Activated CD4-positive, alpha-beta T cell treated with anti-CD3 and anti-CD28 coated beads, Interleukin-2, amount 10 ng/mL, durations not matched to agents 24 days and 14 days (primary cell): ENCODE data around the gene CFH. TPM values are rescaled to one million over a fixed set of nuclear protein-coding genes. Genes with fewer than 3 reads are reported as not detected.
"Not testable (repeated sequence)": the region's sequence is repeated elsewhere in the genome, so short reads cannot be mapped to it uniquely, and the experiment has no call there.

Source experiments
- DNase-seq: peaks from one replicate; pipeline ENCODE4 v3.0.0; 2022
- H3K27ac Mint-ChIP-seq: one replicate; pipeline ENCODE4 v1.8.0; 2022; ENCODE audit warnings: mild to moderate bottlenecking, mixed read lengths
- H3K27me3 Mint-ChIP-seq: one replicate; pipeline ENCODE4 v1.8.0; 2022; ENCODE audit warnings: mixed read lengths
- H3K36me3 Mint-ChIP-seq: one replicate; pipeline ENCODE4 v1.8.0; 2022; ENCODE audit warnings: low read depth, mild to moderate bottlenecking, mixed read lengths
- H3K4me1 Mint-ChIP-seq: one replicate; pipeline ENCODE4 v1.8.0; 2021; ENCODE audit warnings: mixed read lengths
- H3K4me3 Mint-ChIP-seq: one replicate; pipeline ENCODE4 v1.8.0; 2022; ENCODE audit warnings: mild to moderate bottlenecking, moderate library complexity, mixed read lengths
- H3K9me3 Mint-ChIP-seq: one replicate; pipeline ENCODE4 v1.8.0; 2021; ENCODE audit warnings: mixed read lengths
- intact Hi-C: fragments of 100-400 bp; cut with micrococcal nuclease; formaldehyde crosslinking; loops from one replicate; pipeline ENCODE4 v1.15.1; 2023
- total RNA-seq: library from RNA; stranded (reverse); gene quantifications from 2 replicates; pipeline ENCODE4 v1.2.3, GENCODE V29; 2022

CFH gene
- 0.16 and 0.17 TPM in 2 replicates for total RNA-seq

- Mint-ChIP-seq H3K27ac (no peak within 1 kb of the TSS), H3K4me3 (peak within 1 kb of the TSS; percentile 74), H3K9me3 (no peaks in the 10 kb centered on the region), H3K4me1 (peaks cover 8% of the 10 kb centered on the region), H3K36me3 (no peaks in the 10 kb centered on the region), H3K27me3 (peaks cover 4% of the 10 kb centered on the region)
- peak; percentile 63 for DNase-seq
- intact Hi-C loops = no loop called here
These were observed at the start of gene CFH for GRCh38 chr1:196651637-196652215. CFH (plus strand) TSS chr1:196652043; CDS start chr1:196652118, 75 bp downstream.

GRCh38 chr1:196603651-196604050 lies 48.2 kb upstream of the CFH start:
- Mint-ChIP-seq H3K9me3 (no peaks in the 10 kb centered on the region), H3K27me3 (peaks cover 20% of the 10 kb centered on the region), H3K36me3 (no peaks in the 10 kb centered on the region), H3K4me3 (no peak overlapping the region), H3K27ac (no peak overlapping the region), H3K4me1 (peaks cover 4% of the 10 kb centered on the region)
- no peak for DNase-seq
- intact Hi-C loops = no loop called here

GRCh38 chr1:196607981-196608380 lies 43.9 kb upstream of the CFH start:
- no peak for DNase-seq
- H3K27me3 Mint-ChIP-seq = peaks cover 37% of the 10 kb centered on the region
- H3K36me3 Mint-ChIP-seq = no peaks in the 10 kb centered on the region
- no peak overlapping the region for H3K27ac Mint-ChIP-seq
- H3K9me3 Mint-ChIP-seq = no peaks in the 10 kb centered on the region
- H3K4me1 Mint-ChIP-seq = peaks cover 4% of the 10 kb centered on the region
- peak overlapping the region; percentile 3 for H3K4me3 Mint-ChIP-seq
- intact Hi-C loops = no loop called here

- Mint-ChIP-seq H3K4me3 (peak within 1 kb of the TSS; percentile 3), H3K27ac (no peak within 1 kb of the TSS), H3K9me3 (no peaks in the 10 kb centered on the region), H3K27me3 (peaks cover 38% of the 10 kb centered on the region), H3K36me3 (no peaks in the 10 kb centered on the region), H3K4me1 (peaks cover 4% of the 10 kb centered on the region)
- no peak for DNase-seq
- intact Hi-C loops = no loop called here
These were observed 43.2 kb upstream of the CFH start, which contains the start of gene KCNT2 for GRCh38 chr1:196608390-196609369. KCNT2 (minus strand) TSS chr1:196608440; CDS start chr1:196608309, 131 bp downstream.

GRCh38 chr1:196609370-196609737 lies 42.5 kb upstream of the CFH start:
- peaks cover 38% of the 10 kb centered on the region for H3K27me3 Mint-ChIP-seq
- no peaks in the 10 kb centered on the region for H3K36me3 Mint-ChIP-seq
- H3K9me3 Mint-ChIP-seq = no peaks in the 10 kb centered on the region
- intact Hi-C loops = no loop called here
- H3K27ac Mint-ChIP-seq = no peak overlapping the region
- no peak for DNase-seq
- H3K4me3 Mint-ChIP-seq = no peak overlapping the region
- peaks cover 4% of the 10 kb centered on the region for H3K4me1 Mint-ChIP-seq

GRCh38 chr1:196611873-196612272 lies 40.0 kb upstream of the CFH start:
- Mint-ChIP-seq H3K4me1 (peaks cover 4% of the 10 kb centered on the region), H3K36me3 (no peaks in the 10 kb centered on the region), H3K4me3 (no peak overlapping the region), H3K9me3 (no peaks in the 10 kb centered on the region), H3K27ac (no peak overlapping the region), H3K27me3 (peaks cover 33% of the 10 kb centered on the region)
- intact Hi-C loops = no loop called here
- no peak for DNase-seq

GRCh38 chr1:196619721-196620120 lies 32.1 kb upstream of the CFH start:
- no peak overlapping the region for H3K4me3 Mint-ChIP-seq
- intact Hi-C loops = no loop called here
- H3K27ac Mint-ChIP-seq = no peak overlapping the region
- H3K4me1 Mint-ChIP-seq = no peaks in the 10 kb centered on the region
- no peak for DNase-seq
- no peaks in the 10 kb centered on the region for H3K9me3 Mint-ChIP-seq
- no peaks in the 10 kb centered on the region for H3K27me3 Mint-ChIP-seq
- no peaks in the 10 kb centered on the region for H3K36me3 Mint-ChIP-seq

GRCh38 chr1:196623079-196623478 lies 28.8 kb upstream of the CFH start:
- H3K27ac Mint-ChIP-seq = no peak overlapping the region
- no peak overlapping the region for H3K4me3 Mint-ChIP-seq
- H3K4me1 Mint-ChIP-seq = no peaks in the 10 kb centered on the region
- intact Hi-C loops = no loop called here
- no peaks in the 10 kb centered on the region for H3K27me3 Mint-ChIP-seq
- no peak for DNase-seq
- no peaks in the 10 kb centered on the region for H3K9me3 Mint-ChIP-seq
- H3K36me3 Mint-ChIP-seq = no peaks in the 10 kb centered on the region

GRCh38 chr1:196628838-196629237 lies 23.0 kb upstream of the CFH start:
- Mint-ChIP-seq H3K4me3 (no peak overlapping the region), H3K36me3 (no peaks in the 10 kb centered on the region), H3K9me3 (no peaks in the 10 kb centered on the region), H3K4me1 (no peaks in the 10 kb centered on the region), H3K27ac (no peak overlapping the region), H3K27me3 (no peaks in the 10 kb centered on the region)
- DNase-seq = no peak
- intact Hi-C loops = no loop called here

GRCh38 chr1:196637606-196638005 lies 14.2 kb upstream of the CFH start:
- no peaks in the 10 kb centered on the region for H3K36me3 Mint-ChIP-seq
- H3K9me3 Mint-ChIP-seq = no peaks in the 10 kb centered on the region
- no peaks in the 10 kb centered on the region for H3K27me3 Mint-ChIP-seq
- H3K4me1 Mint-ChIP-seq = no peaks in the 10 kb centered on the region
- no peak overlapping the region for H3K4me3 Mint-ChIP-seq
- no peak for DNase-seq
- intact Hi-C loops = no loop called here
- H3K27ac Mint-ChIP-seq = no peak overlapping the region

GRCh38 chr1:196638466-196638865 lies 13.4 kb upstream of the CFH start:
- Mint-ChIP-seq H3K27me3 (peaks cover under 1% of the 10 kb centered on the region), H3K4me3 (no peak overlapping the region), H3K27ac (no peak overlapping the region), H3K36me3 (no peaks in the 10 kb centered on the region), H3K4me1 (no peaks in the 10 kb centered on the region), H3K9me3 (no peaks in the 10 kb centered on the region)
- intact Hi-C loops = no loop called here
- no peak for DNase-seq

GRCh38 chr1:196639291-196639690 lies 12.6 kb upstream of the CFH start:
- H3K4me1 Mint-ChIP-seq = not testable (repeated sequence)

GRCh38 chr1:196640976-196641375 lies 10.9 kb upstream of the CFH start:
- no peak for DNase-seq
- intact Hi-C loops = no loop called here
- Mint-ChIP-seq H3K36me3 (no peaks in the 10 kb centered on the region), H3K4me1 (no peaks in the 10 kb centered on the region), H3K4me3 (no peak overlapping the region), H3K9me3 (no peaks in the 10 kb centered on the region), H3K27me3 (peaks cover 5% of the 10 kb centered on the region), H3K27ac (no peak overlapping the region)

More at GRCh38 chr1:196639291-196639690, 12.6 kb upstream of the CFH start:
- H3K4me3 Mint-ChIP-seq, H3K36me3 Mint-ChIP-seq, H3K27me3 Mint-ChIP-seq, H3K9me3 Mint-ChIP-seq, H3K27ac Mint-ChIP-seq, intact Hi-C loops, DNase-seq: not testable (repeated sequence)

GRCh38 chr1:196649990-196650389 lies 1.9 kb upstream of the CFH start:
- H3K4me1 Mint-ChIP-seq = peaks cover 8% of the 10 kb centered on the region
- DNase-seq = no peak
- intact Hi-C loops = no loop called here
- no peak overlapping the region for H3K4me3 Mint-ChIP-seq
- peaks cover 4% of the 10 kb centered on the region for H3K27me3 Mint-ChIP-seq
- H3K36me3 Mint-ChIP-seq = no peaks in the 10 kb centered on the region
- no peaks in the 10 kb centered on the region for H3K9me3 Mint-ChIP-seq
- no peak overlapping the region for H3K27ac Mint-ChIP-seq
